CD4-positive, alpha-beta T cell treated with Interleukin-10 for 1 hour (primary cell): ENCODE results near the gene ZNF236.
"Not testable (repeated sequence)": the region's sequence is repeated elsewhere in the genome, so short reads cannot be mapped to it uniquely, and the experiment has no call there.

Experiments used
- DNase-seq: peaks from one replicate; pipeline ENCODE4 v3.0.0-alpha.2; 2020

ZNF236 gene

DNA sequence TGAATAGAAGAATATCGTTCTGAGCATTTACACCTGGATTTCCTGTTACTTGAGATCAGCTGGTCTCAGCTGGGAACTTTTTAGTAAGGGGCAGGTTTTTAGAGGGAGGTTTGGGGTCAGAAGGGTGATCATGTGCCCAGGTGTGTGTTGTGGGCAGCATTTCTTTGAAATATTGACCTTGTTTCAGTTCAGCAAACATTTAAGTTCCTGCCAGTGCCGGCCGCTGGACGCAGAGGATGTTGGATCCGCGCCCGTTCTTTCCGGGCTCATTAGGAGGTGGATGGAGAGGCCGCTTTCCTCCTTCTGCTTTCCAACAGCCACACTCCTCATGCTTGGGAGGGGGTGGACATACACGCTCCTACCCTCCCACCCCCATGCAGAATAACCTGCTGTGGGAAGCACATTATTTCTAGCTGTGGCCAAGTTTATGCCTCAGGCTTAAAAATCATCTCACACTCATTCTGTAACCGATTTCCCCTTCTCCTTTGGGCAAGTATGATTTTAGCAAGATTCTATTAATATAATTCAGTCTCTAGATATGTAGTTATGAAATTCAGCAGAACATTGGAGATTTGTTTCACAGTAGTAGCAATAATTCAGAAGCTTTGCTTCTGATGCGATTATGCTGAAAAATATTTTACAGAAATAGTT lies 131.4 kb downstream of the ZNF236 start:
- no peak for DNase-seq

DNA sequence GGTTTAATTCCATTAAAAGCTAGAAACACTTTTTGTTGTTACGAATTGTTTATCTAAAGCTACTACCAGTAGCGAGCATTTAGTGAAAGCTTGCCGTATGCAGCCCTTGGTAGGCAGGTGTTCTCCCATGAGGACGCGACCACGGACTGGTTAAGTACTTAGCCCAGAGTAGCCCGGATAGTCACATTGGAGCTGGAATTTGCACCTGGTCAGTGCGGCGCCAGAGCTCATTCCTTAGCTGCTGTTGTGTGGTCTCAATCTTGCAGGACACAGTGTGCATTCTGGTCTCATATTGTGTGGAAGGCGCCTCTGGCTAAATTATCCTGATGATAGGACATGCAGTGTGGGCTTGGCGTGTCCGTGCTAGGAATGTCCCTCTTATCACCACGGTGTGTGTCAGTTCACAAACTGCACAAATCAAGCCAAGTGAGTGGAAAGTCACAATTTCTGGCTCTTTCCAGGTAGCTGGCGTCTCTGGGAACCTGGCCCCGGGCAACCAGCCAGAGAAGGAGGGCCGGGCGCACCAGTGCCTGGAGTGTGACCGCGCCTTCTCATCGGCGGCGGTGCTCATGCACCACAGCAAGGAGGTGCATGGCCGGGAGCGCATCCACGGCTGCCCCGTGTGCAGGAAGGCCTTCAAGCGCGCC lies 133.3 kb downstream of the ZNF236 start:
- DNase-seq = no peak

DNA sequence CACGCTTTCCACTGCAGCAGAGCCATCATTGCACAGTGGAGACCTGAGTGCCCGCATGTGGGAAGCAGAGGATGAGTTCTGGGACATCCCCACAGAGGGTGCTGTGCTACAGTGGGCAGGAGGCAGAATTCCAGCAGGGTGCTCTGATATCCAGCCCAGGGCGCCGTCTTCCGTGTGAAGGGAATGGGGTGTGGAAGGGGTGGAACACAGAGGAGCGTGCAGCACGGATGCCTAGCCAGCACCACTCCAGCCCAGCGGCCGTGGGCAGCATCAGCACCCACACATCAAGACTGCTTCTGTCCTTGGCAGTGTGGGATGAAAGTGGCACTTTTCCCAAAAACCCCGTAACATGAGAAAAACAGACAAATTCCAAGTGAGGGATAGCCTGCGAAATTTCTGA lies 134.3 kb downstream of the ZNF236 start:
- DNase-seq = no peak

DNA sequence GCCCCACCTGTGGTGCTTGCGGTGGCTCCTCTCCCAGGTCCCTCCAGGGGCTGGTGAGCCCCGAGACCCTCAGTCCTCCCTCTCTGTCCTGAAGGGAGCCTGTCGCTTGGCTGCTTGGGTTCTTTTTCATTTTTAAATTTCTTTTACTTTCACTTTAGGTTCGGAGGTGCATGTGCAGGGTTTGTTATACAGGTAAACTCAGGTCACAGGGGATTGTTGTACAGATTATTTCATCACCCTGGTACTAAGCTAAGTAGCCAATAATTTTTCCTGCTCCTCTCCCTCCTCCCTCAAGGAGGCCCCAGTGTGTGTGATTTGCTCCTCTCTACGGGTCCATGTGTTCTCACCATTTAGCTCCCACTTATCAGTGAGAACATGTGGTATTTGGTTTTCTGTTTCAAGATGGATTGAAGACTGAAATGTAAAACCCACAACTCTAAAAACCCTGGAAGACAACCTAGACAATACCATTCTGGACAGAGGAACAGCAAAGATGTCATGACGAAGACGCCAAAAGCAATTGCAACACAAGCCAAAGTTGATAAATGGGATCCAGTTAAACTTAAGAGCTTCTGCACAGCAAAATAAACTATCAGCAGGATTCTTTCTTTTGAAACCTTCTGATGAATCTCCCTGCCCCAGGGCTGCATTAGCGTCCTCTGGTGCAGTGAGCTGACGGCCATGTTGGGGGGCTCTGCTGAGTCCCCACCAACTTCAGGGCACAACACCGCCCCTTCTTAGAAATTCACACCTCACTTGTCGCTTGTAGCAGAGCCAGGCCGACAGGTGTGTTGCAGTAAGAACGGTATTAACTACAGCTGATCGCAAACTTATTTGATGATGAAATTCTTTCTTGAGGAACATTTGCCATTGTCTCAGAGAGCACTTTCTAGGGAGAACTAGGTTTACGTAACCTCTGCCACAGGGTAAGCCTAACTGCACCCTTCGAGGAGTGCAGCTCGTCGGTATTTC lies 135.3 kb downstream of the ZNF236 start:
- DNase-seq = no peak

DNA sequence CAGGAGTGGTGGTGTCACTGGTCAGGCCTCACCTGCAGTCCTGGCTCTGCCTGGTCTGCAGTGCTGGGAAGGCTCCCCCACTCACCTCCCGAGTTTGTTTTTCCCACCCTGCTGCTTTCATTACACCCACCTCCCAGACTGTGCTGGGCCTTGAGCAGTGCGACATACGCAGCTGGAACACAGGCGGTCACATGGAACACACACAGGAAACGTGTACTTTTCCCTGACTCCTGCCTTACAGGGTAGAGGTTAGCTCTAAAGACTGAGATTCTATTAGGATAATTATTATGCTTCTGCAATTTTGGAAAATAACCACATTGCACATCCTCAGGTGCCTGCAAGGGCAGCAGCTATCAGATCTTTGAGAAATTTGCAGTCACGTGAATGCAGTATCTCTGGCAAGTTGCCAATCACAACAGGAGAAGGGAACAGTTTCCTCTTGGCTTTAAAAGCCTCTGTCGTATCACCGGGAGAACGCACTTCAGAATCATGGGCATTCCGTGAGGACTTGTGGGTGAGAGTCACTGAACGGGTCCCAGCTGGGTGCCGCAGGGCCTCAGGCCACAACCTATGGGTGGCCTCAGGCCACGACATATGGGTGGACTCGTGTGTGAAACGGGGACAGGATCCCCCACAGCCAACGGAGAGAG lies 136.5 kb downstream of the ZNF236 start:
- DNase-seq = no peak

DNA sequence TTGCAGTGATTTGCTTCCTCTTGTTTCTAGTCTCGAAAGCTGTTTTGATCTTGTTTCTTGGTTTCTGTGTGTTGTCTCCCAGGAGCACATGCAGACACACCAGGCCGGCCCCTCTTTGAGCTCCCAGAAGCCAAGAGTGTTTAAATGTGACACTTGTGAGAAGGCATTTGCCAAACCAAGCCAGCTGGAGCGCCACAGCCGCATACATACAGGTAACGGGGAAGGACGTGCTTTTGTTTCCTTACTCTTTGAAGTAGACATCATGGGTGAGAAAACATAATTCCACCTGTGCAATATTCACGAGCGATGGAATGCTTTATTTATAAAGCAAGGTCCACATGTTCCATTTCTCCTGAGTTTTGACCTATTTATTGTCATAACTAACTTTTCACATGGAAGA lies 137.2 kb downstream of the ZNF236 start:
- no peak for DNase-seq

DNA sequence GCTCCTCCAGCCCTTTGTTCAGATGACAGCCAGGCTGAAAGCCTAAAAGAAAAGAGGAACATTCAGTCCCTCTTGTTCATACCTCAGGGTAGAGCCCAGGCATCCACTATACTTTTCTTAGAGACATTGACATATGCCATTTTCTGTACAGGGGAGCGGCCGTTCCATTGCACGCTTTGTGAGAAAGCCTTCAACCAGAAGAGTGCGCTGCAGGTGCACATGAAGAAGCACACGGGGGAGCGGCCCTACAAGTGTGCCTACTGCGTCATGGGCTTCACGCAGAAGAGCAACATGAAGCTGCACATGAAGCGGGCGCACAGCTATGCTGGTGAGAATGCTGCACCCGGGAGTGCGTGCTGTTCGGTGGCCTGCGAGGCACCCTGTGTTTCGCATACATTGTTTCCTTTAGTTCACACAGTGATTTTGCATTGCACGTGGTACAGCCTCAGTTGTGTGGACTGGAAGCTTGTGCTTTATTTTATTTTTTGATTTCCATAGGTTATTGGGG lies 138.2 kb downstream of the ZNF236 start:
- DNase-seq = no peak

DNA sequence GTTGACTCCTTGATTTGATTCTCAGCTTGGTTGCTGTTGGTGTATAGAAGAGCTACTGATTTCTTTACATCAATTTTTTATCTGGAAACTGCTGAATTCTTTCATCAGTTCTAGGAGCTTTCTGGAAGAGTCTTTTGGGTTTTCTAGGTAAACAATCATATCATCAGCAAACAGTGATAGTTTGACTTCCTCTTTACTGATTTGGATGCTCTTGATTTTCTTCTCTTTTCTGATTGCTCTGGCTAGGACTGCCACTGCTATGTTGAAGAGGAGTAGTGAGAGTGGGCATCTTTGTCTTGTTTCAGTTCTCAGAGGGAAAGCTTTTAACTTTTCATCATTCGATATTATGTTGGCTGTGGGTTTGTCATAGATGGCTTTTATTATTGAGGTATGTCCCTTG lies 140.5 kb downstream of the ZNF236 start:
- no peak for DNase-seq

DNA sequence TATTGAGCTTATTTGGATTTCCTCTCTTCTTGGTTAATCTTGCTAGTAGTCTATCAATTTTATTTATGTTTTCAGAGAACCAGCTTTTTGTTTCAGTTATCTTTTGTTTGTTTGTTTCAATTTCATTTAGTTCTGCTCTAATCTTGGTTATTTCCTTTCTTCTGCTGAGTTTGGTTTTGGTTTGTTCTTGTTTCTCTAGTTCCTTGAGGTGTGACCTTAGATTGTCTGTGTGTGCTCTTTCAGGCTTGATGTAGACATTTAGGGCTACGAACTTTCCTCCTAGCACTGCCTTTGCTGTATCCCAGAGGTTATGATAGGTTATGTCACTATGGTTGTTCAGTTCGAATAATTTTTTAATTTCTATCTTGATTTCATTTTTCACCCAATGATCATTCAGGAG lies 141.6 kb downstream of the ZNF236 start:
- no peak for DNase-seq

DNA sequence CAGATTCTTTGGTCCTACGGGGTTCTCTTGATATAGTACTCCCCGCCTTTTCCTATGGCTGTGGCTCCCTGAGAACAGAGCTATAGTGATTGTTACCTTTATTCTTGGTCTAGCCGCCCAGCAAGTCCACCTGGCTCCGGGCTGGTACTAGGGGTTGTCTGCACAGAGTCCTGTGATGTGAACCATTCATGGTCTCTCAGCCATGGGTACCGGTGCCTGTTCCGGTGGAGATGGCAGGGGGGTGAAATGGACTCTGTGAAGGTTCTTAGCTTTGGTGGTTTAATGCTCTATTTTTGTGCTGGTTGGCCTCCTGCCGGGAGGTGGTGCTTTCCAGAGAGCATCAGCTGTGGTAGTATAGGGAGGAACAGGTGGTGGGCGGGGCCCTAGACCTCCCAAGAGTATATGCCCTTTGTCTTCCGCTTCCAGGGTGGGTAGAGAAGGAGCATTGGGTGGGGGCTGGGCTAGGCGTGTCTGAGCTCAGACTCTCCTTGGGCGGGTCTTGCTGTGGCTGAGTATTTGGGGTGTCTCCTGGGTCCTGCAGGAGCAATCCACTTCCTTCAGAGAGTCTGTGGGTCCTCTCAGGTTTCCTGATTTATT lies 143.3 kb downstream of the ZNF236 start:
- DNase-seq = not testable (repeated sequence)

DNA sequence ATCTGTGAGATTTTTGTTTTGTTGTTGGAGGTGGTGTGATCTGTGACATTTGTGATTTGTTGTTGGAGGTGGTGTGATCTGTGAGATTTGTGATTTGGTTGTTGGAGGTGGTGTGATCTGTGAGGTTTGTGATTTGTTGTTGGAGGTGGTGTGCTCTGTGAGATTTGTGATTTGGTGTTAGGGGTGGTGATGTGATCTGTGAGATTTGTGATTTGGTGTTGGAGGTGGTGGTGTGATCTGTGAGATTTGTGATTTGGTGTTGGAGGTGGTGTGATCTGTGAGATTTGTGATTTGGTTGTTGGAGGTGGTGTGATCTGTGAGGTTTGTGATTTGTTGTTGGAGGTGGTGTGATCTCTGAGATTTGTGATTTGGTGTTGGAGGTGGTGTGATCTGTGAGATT lies 144.9 kb downstream of the ZNF236 start:
- not testable (repeated sequence) for DNase-seq

DNA sequence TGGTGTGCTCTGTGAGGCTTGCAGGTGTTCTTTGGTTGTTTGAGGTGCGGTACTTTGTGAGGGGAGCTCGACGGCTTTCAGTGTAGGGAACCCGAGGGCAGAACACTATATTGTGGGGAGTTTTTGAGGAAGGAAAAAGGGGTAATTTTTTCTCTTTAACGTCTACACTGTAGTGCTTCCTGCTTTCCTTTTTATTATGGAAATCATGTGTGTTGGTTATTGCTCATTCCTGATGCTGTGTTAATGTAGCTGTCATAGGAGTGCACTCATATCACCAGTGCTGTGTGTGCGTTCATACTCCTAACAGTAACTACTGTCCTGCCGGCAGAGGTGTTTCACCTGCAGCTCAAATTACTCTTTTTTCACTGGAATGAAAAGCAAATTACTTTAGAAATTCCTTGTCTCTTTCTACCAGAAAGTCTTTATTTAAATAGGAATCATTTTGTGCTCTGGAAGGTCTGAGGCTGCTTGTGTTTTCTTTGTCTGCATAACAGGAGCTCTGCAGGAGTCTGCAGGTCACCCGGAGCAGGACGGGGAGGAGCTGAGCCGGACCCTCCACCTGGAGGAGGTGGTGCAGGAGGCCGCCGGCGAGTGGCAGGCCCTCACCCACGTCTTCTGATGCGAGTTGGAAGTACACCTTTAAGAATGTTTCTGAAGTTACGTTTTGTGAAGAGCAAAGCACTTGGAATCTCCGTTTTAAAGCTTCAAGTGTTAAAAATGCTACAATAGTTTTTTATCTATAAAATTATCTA lies 145.5 kb downstream of the ZNF236 start:
- DNase-seq = no peak

DNA sequence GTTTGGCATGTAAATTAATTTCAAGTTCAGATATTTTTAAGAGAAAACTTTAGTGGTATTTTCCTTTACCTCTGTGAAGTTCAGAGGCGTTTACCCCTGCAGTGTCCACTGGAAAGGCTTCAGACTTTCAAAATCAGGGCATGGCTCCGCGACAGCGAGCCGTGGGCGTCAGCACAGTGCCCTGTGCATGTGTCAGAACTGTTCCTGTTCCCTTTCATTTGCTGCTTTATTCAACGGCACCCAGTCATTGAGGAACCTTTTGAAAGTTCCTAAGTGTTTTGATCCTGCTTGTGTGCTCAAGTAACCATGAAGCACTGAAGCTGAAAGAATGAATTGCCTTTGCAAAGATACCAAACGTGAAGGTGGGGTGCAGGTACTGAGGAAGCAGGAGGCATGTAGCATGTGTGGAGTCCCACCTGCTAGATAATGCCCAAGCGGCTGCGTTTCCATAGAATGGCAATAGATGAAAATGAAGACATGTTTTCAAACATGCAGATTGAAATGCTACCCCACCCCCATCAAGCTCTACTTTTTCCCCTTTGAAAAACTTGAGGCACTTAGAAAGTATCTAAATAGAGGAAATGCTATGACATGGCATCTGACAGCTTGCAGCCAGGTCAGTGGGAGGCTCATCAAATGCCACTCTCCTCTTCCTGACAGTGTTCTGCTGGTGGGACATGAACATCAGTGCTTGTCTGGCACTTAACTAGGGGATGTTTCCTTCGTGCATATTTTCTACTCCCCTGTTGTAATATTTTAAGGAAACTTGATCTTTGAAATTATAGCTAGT lies 148.6 kb downstream of the ZNF236 start:
- DNase-seq = no peak

DNA sequence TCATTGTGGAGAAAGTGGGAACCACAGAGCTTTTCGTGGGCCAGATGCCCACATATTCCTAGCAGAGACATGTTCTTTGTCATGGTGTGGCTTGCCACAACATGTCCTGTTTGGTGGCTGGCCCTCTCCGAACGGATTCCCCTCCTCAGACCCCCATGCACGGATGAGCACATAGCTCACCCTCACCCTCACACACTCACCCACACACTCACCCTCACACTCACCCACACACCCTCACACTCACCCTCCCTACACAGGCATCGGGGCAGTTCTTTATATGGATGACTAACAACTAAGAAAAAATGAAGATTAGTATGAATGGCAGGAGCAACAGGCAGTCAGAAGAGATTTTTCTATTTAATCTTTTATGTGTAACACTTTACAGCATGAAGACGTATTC lies 149.9 kb downstream of the ZNF236 start:
- no peak for DNase-seq

DNA sequence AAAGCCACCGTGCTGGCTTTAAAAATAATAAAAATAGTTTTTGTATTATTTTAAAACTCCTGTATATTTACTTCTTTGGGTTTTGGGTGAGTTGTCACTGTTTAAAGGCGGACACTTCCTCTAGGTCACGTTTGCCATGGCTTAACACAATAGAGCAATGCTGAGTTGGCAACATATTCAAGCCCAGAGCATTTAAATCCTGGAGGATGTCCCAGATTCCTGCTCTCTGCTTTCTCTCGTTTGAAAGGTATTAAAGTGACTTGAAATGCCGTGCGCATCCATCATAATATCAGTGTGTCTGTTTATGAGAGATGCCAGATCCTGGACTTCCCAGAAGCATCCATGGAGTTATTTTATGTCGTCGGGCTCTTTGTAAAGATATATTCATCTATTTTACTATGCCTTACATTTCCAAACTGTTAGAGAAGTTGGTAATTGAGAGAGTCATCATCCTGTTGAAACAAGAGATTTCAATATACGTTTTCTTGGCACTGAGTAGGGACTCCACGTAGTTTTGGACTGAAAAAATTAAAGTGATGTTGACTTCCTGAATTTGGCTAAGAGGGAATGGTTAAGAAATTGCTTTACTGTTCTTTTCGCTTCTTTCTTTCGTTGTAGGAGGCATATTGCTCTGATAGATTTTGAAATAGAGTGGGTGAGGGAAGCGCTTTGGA lies 150.6 kb downstream of the ZNF236 start:
- DNase-seq = no peak

DNA sequence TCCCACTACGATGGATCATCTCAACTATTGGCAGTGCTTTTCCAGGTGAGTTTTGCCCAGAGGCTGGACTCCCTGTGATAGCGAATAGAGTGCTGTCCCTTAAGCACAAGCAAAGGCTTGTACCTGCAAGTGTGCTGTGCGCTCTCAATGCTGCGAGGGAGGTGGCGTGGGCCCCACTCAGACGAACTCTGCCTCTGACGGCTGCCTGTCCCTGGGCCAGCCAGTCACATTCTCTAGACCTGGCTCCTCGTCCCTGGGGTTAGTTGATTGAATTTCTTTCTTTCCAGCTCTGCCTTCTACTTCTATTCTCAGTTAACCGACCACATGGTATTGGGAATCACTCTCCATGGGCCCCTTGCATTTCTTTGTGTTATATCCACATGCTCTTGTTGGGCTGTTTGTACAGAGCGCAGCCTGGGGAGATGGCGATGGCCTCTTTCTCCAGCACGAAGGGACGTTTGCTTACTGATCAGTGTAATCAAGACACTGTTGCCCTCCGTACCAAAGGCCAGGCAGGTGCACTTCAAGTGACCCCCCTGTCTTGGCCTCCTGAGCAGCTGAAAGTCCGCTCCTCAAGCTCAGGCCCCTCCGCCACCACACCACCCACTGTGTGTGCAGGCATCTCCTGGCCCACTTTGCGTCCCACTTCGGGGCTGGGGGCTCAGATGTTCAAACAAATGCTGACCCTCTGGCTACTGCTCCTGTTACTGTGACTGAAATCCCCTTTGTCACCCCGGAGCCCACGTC lies 151.3 kb downstream of the ZNF236 start:
- DNase-seq = no peak

DNA sequence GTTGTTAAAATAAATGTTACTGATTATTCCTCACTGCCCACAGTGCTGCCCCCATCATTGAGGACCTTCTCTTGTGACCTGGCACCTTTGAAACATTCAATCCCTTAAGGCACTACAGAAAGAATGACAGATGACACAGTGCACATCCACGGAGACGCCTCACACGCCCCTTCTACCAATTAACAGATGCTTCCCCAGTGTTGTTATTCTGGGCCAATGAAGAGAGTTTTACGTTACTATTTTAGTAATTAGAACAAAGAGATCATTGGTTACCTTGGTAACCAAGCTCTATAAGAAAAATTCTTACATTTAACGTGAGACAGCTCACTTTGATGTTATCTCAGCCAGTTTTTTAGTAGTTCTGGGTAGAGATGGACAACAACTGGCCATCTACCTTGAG lies 152.0 kb downstream of the ZNF236 start:
- DNase-seq = no peak

DNA sequence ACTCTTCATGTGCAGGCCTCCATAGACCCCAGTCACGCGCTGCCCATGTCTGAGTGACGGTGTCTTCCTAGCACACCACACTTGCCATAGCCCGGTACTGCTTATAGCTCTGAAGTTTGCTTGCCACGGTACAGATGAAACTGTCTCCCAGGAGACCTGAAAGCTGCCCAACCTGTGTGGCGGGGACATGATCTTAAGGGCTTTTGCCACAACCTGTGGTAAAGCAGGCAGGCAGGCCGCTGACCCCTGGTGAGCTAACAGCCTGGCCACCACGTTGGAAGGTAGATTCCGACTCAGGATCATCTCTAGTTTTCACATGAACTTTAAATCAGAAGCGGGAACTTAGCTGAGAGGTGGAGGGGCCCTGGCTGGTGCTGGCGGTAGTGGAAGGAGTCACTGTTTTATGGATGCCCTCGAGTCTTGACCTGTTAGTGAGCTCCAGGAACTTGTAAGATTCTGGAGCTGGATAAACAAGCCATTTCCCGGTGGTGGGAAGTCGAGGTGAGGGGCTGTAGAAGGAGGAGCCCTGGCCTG lies 153.3 kb downstream of the ZNF236 start:
- no peak for DNase-seq

DNA sequence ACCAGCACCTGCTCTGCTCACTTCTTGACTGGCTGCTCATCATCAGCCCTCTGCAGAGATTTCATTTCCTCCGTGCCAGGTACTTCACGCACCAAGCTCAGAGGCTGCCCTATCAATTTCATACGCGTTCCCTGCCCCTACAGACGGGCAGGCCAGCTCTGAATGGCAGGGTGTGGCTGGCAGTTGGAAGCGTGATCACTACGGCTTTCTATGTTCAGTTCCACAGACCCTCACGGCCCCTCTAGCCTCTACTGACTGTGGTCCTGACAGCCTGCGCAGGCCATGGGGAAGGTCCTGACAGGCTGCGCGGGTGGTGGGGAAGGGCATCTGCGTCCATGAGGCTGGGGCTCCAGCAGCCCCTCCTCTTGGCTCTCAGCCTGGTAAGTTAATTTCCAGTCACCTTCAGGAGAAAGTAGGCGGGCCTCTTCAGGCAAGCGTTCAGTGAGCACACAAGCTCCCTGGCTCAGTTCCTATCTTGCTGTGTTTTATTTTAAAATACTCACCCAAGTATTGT lies 154.8 kb downstream of the ZNF236 start:
- DNase-seq = no peak
